Stimulated activated CD8-positive, alpha-beta memory T cell treated with anti-CD3 and anti-CD28 coated beads, Interleukin-7, amount 100 ng/mL, for 48 hours (primary cell): ENCODE data around the gene SLC10A7.
A peak's percentile ranks its signal among the peaks of the same experiment; 100 is the strongest.

Experiments
- DNase-seq, 2 donors: peaks; one replicate each; pipeline ENCODE4 v3.0.0-alpha.2; 2020; ENCODE audit warnings: low read depth in 1 of 2; ENCODE audit errors: extremely low read depth in 1 of 2

The SLC10A7 gene

DNA sequence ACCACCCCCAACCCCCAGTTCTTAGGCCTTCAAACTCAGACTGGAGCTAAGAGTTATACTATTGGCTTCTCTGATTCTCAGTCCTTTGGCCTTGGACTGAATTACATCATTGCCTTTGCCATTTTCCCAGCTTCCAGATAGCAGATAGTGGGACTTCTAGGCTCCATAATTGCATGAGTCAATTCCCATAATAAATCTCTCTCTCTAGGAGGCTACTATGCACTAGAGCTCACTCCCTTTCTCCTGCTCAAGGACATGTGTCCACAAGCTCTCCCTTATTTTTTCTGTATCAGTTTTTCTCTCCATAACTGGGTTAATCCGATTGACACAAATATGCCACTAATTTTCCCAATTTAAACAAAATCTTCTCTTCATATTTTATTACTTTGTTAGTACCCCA is 204.0 kb downstream of the SLC10A7 start:
- DNase-seq, result no peak

DNA sequence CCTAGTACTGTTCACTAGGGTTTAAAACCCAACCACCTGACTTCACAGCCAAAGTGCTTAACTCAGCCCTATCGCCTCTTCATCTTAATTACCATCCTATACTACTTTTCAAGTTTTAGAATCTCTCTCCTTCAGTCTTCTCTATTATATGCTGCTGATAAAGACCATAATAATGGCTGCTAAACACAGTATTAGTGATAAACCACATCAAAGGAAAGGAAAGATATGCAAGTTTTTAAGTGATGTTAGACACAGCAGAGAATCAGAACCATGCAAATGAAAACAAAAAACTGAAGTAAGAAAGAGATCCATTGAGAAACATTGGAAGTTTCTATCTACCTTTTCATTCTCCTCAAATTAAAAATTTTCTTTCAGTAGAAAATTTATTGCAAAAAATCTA is 206.6 kb downstream of the SLC10A7 start:
- no peak for DNase-seq

DNA sequence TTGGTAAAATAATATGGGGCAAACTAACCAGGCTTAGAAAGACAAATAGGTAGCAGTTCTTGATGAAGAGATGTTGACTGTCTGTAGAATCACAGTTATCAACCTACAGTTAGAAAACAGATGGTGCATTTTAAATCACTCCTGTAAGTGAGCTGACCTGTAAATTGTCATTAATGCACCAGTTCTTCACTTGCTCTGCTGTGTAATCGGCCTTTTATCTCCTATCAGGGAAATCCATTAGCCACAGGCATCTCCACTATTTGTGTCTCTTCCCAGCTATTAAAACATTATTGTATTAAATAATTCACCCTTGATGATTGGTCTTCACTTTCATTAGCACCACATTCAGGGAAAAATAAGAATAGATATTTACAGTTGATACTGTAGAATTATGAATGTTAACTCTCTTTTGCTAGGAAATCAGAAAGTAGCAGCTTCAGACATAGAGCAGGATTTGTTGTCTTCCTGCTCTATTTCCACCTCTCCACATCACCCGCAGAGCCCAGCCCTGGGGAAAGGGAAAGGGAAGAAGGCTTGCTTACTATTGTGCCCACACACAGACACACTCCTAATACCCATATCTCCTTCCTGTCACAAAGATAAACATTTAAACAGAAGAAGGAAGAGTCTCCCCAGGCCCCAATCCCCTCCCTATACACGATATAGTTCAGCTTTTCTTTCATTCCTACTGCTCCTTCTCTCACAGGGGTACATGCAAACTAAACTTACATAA is 210.3 kb downstream of the SLC10A7 start:
- DNase-seq, result no peak

DNA sequence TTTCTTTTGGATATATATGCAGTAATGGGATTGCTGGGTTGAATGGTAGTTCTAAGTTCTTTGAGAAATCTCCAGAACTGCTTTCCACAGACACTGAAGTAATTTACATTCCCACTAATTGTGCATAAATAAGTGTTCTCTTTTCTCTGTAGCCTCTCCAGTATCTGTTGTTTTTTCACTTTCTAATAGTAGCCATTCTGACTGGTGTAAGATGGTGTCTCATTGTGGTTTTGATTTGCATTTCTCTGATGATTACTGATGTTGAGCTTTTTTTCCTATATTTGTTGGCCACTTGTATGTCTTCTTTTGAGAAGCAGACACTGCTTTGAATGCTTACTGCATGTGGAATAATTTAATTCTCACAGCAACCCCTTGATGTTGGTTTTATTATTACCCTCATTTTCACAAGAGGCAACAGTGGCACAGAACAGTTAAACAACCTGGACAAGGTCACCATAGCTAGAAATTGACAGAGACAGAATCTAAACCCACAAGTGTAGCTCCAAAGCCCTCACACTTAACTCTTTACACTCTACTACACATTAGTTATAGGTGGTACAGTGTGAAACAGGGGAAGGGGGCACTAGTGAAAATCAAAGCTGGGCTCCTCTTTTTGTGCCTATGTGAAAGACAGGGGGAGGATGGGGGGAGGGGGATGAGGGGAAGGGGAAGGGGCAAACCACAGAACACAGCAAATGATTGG is 211.3 kb downstream of the SLC10A7 start:
- no peak for DNase-seq

DNA sequence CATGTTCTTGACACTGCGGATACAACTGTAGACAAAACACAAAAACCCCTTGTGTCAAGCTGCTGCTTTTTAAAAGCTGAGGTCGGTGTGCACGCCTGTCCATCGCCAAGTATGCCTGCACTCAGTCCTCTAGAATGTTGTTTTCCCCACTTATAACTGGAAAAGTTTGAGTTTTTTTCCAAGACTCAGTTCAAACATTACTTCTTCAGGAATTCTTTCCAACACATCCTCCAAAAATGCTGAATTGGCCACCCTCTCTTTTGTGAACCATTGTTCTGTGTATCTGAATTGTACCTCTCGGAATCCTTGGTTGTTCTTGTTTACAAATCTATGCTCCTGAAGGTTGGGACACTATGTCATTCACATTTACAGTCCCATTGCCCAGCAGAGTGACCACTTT is 212.8 kb downstream of the SLC10A7 start:
- no peak for DNase-seq

DNA sequence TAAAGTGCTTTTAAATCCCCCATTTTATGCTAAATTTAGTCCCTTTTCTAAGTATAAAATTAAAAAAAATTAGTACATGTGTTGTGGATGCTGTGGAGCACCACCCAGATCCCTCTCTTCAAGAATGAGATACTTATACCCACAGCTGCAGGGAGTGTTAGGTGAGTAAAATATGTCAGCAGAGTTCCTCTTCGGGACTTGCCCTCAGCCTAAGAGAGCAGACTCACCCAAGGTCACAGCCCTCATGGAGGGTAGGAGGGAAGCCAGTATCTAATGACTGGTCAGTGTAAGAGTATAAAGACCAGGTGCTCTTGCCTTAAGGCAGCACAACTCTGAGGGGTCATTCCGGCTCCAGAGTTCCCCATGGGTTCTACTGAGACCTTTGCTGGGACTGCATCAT is 218.9 kb downstream of the SLC10A7 start:
- DNase-seq, result no peak

DNA sequence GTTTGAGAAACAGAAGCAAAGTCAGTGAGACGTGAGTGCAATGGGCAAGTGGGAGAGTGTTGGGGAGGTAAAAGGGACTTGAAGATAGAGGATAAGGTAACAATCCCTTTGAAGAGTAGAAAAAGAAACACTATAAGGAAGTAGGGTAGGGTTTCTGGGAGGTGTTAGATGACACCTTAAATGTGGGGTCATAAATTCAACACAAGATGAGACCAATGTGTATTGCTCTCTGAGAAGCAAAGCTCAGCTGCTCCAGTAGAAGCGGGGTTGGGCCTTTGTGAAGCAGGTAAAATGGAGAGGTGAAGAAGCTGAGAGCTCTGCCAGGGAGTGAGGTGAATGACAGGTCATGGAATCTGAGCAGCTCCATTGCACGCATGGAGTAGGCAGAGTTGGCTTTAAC is 222.1 kb downstream of the SLC10A7 start:
- no peak for DNase-seq

DNA sequence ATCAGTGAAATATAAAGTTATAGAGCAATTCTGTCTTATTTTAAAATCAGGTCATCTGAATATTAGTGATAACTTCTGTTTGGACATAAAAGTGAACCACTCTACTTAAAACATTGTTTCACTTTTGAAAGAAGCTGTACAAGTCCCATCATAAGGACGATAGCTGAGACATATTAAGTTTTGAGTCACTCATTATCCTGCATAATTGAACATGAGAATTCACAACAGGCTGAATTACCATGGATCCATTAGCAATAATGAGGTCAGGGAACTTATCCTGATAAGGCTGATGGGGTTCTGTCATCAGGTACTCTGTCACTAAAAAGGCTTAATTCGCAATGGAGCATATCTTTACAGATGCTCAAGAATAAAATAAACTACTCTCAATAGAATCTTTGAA is 227.0 kb downstream of the SLC10A7 start:
- DNase-seq, result no peak

DNA sequence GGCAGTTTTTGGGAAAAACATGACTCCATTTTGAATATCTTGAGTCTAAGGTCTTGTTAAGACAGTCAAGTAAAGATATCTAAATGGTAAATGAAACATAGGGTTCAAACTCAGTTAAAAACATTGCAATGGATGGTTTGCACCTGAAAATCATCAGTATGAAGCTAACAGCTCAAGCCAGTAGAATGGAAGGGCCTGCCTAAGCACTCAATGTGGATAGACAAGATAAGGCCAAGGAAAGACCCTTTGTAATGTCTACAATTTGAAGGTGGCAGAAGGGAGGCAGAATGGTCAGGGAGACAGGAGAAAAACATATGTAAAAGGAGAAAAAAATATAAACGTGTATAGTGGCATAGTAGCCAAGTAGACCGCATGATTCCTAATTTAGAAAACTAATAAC is 229.2 kb downstream of the SLC10A7 start:
- no peak for DNase-seq

DNA sequence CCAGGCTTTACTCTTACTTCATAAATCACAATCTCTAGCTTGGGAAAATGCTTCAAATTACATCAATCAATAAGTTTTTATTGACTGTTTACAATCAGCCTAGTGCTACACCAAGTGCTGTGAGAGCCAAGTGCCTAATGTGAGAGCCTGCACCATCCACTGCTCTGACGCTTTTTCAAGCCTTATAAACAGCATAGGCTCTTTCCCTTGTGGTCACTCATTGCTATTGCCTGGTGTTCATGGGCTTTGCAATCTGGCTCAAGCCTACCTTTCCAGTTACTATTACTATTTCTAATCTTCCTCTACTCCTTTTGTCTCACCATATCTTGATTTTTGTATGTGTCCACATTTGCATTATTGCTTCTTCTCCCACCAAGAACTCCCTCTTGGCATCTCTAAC is 230.4 kb downstream of the SLC10A7 start:
- DNase-seq, result no peak

DNA sequence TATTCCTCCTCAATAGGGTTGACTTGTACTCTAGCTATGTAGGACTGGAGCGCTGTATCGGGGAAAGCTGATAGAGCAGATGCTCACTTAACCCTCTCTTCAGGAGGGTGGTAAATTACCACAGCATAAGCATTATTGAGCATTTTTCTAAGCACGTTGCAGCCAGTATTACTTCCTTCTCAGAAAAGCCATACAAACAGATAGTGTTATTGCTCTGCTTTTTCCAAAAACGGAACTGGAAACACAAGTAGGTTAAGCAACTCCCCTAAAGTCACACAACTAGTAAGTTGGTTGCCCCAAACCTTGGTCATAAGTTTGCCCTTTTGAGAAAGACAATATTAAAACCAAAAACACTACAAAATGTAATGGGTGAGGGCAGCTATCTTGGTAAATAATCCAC is 233.5 kb downstream of the SLC10A7 start:
- DNase-seq, result no peak

DNA sequence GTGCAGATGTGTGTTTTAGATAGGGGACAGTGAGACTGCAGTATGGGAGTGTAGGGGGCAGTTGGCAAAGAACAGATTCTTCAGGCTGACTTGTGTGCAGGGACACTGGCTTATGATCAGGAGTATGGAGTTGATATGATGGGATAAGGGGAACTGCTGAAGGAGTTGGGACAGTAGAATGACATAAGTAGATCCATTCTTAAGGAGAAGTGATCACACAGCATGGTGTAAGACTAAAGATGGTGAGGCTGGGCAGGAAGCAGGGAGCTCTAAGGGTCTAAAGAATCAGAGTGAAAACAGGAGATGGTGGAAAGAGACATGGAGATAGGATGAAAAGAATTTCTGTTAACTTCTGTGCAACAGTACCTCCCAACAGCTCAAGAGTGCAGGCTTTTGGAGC is 236.7 kb downstream of the SLC10A7 start:
- DNase-seq, result no peak

DNA sequence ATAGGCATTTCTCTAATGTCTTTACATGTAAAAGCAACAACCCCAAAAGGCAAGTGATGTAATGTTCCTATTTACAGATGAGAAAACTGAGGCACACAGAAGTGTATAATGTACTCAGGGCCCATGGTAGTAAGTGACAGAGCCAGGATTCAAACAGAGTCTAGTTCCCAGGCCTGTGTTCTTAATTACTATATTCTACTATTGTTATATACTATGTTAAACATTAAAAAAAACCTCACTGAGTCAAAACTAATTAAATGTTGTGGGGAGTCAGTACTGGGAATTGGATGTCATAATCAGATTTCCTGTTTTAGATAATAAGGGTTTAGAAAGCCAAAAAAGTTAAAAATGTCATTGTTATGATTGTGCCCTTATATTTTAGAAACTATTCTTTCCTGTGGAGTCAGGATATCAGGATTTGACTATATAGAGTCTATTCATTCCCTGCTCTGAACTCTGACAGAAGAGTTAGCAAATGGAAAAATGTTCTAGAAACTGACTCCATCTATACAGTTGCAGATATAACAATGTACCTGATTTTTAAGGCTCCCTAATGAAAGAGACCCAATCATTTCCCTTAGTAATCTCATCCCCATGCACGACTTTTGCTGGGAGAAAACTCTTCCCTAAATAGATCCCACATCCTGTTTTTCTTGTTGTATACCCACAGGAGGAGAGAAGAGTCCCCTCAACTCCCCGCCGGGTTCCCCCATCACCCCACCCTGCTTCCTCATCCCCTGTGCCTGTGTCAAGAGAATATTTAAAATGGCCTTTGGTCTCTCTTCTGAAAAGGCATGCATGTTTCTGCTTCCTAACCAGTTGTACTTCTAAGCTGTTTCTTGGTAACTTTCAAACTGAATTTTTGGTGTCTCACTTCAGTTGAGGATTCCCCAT is 237.7 kb downstream of the SLC10A7 start:
- DNase-seq, result no peak

DNA sequence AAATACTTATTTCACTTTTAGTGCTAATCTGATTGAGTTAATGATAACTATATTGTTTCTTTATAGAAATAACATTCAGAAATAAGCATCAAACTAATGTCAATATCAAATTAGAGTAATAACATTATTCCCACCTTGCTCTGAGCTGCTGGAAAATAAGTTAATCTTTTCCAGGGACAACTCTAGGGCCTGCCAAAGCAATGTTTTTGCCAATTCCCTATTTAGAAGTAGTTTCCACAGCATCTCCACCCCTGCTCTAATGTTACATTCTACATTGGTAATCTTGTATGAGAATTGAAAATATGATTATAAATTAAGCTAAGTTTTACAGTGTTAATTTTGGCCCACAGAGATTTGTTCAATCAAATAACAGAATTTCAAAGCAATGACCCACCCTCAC is 239.1 kb downstream of the SLC10A7 start:
- no peak for DNase-seq

DNA sequence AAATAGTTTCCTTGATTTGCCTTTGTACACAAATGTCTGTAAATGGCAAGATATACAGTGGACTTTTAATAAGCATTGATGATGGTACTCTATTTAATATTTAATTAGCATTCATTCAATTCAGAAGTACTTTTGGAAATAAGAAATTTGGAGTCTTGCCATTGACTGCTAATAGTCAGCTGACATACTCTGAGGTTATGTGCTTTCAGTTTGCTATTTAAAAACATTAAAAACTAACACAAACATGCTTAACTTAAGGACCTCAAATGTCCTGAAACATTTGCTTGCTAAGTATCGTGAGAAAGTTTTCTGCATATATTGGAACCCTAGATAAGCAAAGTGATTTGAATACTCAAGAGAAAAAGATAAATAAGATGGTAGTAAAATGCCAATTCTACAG is 242.8 kb downstream of the SLC10A7 start:
- DNase-seq, result no peak

DNA sequence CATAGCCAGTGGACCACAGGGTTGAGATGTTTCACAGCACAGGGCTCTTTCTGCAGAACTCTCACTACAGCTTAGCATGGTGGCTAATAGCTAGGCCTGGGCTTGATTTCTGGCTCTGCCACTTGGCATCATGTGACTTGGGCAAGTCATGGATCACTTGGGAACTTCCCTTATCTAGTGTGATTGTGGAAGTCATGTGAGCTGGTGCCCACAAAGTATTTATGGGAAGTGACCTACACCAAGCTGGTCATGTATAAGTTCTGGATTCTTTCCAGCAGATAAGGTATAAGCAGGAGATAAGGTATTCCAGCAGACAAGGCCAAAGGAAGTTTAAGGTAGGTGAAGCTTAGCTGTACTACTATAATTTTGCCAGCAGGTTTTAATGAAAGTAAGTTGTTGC is 246.4 kb downstream of the SLC10A7 start:
- DNase-seq, result no peak

DNA sequence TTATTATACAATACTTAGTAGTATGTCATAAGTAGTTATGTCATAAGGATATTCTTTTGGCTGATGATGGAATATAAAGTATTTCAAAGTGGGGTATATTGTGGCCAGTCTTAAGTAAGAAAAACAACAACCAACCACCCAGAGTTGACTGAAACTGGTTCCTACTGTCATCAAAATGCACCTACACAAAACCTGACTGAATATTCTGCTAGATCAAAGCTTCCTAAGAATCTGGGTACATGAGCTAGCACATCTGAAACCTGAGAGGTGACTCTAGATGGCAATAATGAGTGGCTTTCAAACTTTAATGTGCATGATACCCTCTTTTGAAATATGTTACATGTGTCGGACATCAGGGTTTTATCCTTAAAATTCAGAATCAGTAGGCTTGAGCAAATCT is 247.0 kb downstream of the SLC10A7 start:
- DNase-seq, result no peak

DNA sequence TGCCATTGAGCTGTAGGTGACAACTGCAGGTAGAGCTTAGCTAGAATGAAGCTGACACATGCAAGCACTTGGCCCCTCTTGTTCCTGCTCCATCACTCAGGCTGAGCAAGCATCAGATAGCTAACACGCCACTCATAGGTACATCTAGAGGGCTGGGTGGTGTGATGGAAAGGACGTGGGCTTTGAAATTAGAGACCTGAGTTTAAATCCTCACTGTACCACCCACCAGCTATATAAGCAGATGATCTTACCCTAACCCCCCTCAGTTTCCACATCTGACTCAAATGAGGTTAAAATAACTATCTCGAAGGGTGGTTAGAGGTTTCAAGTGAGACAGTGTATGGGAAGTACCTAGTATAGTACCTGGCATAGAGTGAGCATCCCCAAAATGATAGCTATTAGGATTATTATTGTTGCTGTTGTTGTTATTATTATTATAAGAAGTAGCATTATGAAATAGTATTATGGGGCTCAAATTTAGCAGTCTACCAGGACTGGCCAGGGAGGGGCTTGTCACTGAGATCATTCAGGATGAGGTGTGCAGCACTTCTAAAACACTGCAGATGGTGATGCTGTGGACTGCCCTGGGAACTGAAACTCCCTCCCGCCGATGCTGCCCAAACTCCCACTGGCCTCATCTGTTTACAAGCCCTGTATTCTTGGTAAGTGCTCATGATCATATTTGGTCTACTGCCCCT is 248.4 kb downstream of the SLC10A7 start:
- DNase-seq, result peak in 1 of 2 donors; percentile 2

DNA sequence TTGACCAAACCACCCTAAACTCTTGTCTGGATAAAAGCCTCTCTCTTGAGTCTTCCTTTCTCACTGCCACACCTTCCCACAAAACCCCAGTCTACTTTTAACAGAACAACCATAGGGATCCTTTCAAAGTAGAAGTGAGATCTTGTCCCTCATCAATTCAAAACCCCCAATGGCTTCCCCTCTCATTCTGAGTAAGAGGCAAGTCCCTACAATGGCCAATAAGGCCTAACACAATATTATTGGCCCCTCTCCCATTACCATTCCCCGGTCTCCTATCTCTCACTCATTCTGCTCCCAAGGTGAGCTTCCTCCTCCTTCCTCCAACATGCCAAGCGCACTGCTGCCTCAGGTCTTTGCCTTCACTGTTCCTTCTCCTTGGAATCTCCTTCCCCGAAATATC is 250.3 kb downstream of the SLC10A7 start:
- DNase-seq, result no peak

DNA sequence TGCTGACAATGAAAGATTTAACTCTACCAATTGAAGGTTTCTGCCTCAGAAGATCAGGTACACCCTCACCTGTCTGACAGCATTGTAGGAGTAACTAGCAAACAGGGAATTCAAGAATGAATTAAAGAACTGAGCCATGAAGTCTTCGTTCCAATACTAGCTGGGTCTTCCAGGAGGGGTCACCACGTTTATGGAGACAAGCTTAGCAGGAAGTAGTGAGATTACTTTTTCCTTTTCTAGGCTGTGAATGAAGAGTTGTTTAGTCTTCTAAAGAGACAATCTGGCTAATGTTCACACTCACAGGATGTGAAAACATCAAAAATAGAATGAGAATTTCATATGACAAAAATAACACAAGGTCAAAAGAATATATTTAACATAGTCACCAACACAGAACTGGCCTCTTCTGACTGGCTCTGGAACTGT is 252.5 kb downstream of the SLC10A7 start:
- no peak for DNase-seq

DNA sequence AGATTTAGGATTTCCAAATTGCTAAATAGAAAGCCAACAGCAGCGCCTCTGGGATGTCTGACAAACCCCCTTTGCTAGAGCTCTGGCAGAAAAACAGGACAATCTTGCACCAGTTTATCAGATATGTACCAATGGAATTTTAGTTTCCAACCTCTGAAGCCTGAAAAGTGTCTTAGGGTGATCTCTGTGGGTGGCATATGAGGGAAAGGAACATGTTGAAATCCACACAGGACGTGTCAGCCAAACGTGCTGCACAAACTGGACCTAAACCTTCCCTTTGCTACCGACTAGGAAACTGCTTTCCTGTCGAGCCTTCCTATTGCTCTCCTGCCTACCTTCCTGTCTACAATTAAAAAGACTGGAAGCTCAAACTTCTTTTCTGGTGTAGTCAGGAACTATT is 253.9 kb downstream of the SLC10A7 start:
- no peak for DNase-seq
